HepG2 (cell line): Measurements from ENCODE around the gene ALKBH5. TPM values are rescaled to one million over a fixed set of nuclear protein-coding genes. Genes with fewer than 3 reads are reported as not detected.

Experiments
- ATAC-seq: fragments of 200-7000 bp; cut with Tn5 transposase; 3 replicates; pipeline ENCODE4 v1.9.1; 2020; ENCODE audit warnings: mild to moderate bottlenecking, moderate library complexity
- BruUV-seq: library from RNA; stranded (reverse); fragments of 400-500 nt; replicated peaks from 2 replicates; lab custom pipeline; 2021; lab: Mats Ljungman, UMichigan
- CTCF ChIA-PET: fragments of 300-600 bp; formaldehyde crosslinking; extraction: SDS; loops from one replicate; lab custom pipeline; 2021; ENCODE audit warnings: low total read pairs, inconsistent platforms, low intra/inter-chr PET ratio; lab: Yijun Ruan, JAX
- POLR2A ChIA-PET: fragments of 350-600 bp; sonication (Branson Sonifier 250); formaldehyde crosslinking; loops from one replicate; lab custom pipeline; 2020; ENCODE audit warnings: antibody characterized with exemption, inconsistent platforms; lab: Yijun Ruan, JAX
- DNase-seq: peaks from one replicate; pipeline ENCODE4 v3.0.0-alpha.2; 2015; ENCODE audit warnings: low spot score
- FAIRE-seq: peaks from 3 replicates; lab custom pipeline; 2011; peaks lifted over from hg19 to GRCh38; lab: Jason Lieb, UNC
- H2AFZ ChIP-seq: one replicate; pipeline ENCODE4 v1.6.1; 2011; ENCODE audit warnings: low read length, inconsistent platforms
- H3K27ac ChIP-seq: fragments of 300-600 bp; 3 replicates; pipeline ENCODE4 v1.8.0; 2011; ENCODE audit warnings: mixed run types, mild to moderate bottlenecking, mixed read lengths, low read length, inconsistent platforms; ENCODE audit not compliant: insufficient read depth; ENCODE audit errors: extremely low read length
- H3K27me3 ChIP-seq, 2 experiments: fragments of 200-600 bp in 1 of 2; 2 replicates in 1 of 2; 3 replicates in 1 of 2; pipeline versions ENCODE4 v1.6.0 to v1.8.0; 2011; ENCODE audit warnings: low read length in 2 of 2, mild to moderate bottlenecking in 2 of 2, moderate library complexity in 2 of 2, inconsistent platforms in 1 of 2; ENCODE audit not compliant: insufficient read depth in 2 of 2, control insufficient read depth in 1 of 2
- H3K36me3 ChIP-seq, 2 experiments: fragments of 200-600 bp in 1 of 2; replicated peaks in 1 of 2; 2 replicates in 1 of 2; 3 replicates in 1 of 2; pipeline versions ENCODE4 v1.5.1 to v1.8.0; 2011; ENCODE audit warnings: low read length in 2 of 2, inconsistent platforms in 1 of 2; ENCODE audit not compliant: insufficient read depth in 2 of 2, control insufficient read depth in 1 of 2
- H3K4me1 ChIP-seq: 2 replicates; pipeline ENCODE4 v1.5.1; 2012; ENCODE audit warnings: low read length, inconsistent platforms; ENCODE audit not compliant: insufficient read depth
- H3K4me2 ChIP-seq: 2 replicates; pipeline ENCODE4 v1.6.0; 2011; ENCODE audit warnings: low read depth, low read length, inconsistent platforms
- H3K4me3 ChIP-seq, 3 experiments: fragments of 200-600 bp in 1 of 3; sonication (generic), shearing (Covaris generic) in 1 of 3; replicated peaks in 1 of 3; 2 replicates each; pipeline ENCODE4 v1.5.1; 2011 to 2016; ENCODE audit warnings: low read length in 3 of 3, inconsistent platforms in 2 of 3, low read depth in 2 of 3, mild to moderate bottlenecking in 2 of 3, control low read depth in 1 of 3, mixed read lengths in 1 of 3; ENCODE audit not compliant: insufficient read depth in 1 of 3
- H3K79me2 ChIP-seq: one replicate; pipeline ENCODE4 v1.6.1; 2011; ENCODE audit warnings: low read length, inconsistent platforms; ENCODE audit not compliant: insufficient read depth
- H3K9ac ChIP-seq: 2 replicates; pipeline ENCODE4 v1.6.0; 2011; ENCODE audit warnings: mild to moderate bottlenecking, low read depth, low read length, inconsistent platforms; ENCODE audit not compliant: insufficient read depth
- H3K9me3 ChIP-seq: 2 replicates; pipeline ENCODE4 v1.5.1; 2012; ENCODE audit warnings: mild to moderate bottlenecking, low read length
- H4K20me1 ChIP-seq: 2 replicates; pipeline ENCODE4 v1.6.0; 2011; ENCODE audit warnings: inconsistent platforms, mild to moderate bottlenecking, low read length, moderate library complexity; ENCODE audit not compliant: insufficient read depth
- CAMTA2 ChIP-seq: sonication (generic); formaldehyde crosslinking; IDR thresholded peaks from 2 replicates; pipeline ENCODE4 v1.4.0; 2020; ENCODE audit warnings: mild to moderate bottlenecking, missing genetic modification reagents, borderline replicate concordance
- HNF4A ChIP-seq: sonication (generic); formaldehyde crosslinking; IDR thresholded peaks from 2 replicates; pipeline ENCODE4 v1.4.0; 2020; ENCODE audit warnings: missing genetic modification reagents
- IRF9 ChIP-seq: sonication (generic); formaldehyde crosslinking; IDR thresholded peaks from 2 replicates; pipeline ENCODE4 v1.8.0; 2022; ENCODE audit warnings: missing genetic modification reagents, mild to moderate bottlenecking, borderline replicate concordance
- JUND ChIP-seq: sonication (generic); formaldehyde crosslinking; IDR thresholded peaks from 2 replicates; pipeline ENCODE4 v1.8.0; 2022; ENCODE audit warnings: mild to moderate bottlenecking, missing genetic modification reagents
- KLF13 ChIP-seq: sonication (generic); formaldehyde crosslinking; IDR thresholded peaks from 2 replicates; pipeline ENCODE4 v1.4.0; 2020; ENCODE audit warnings: mild to moderate bottlenecking, missing genetic modification reagents
- MTA3 ChIP-seq: sonication (generic); formaldehyde crosslinking; IDR thresholded peaks from 2 replicates; pipeline ENCODE4 v1.4.0; 2020; ENCODE audit warnings: missing genetic modification reagents
- SSRP1 ChIP-seq: IDR thresholded peaks from 2 replicates; pipeline ENCODE4 v1.6.1; 2016; ENCODE audit warnings: control low read depth
- ZBTB10 ChIP-seq: sonication (generic); formaldehyde crosslinking; IDR thresholded peaks from 2 replicates; pipeline ENCODE4 v1.4.0; 2020; ENCODE audit warnings: missing genetic modification reagents, borderline replicate concordance
- ZC3H13 ChIP-seq: sonication (generic); formaldehyde crosslinking; IDR thresholded peaks from 2 replicates; pipeline ENCODE4 v1.8.1; 2023; ENCODE audit warnings: mild to moderate bottlenecking, missing genetic modification reagents, moderate library complexity
- ZMYM4 ChIP-seq: sonication (generic); formaldehyde crosslinking; IDR thresholded peaks from 2 replicates; pipeline ENCODE4 v1.8.1; 2023; ENCODE audit warnings: mild to moderate bottlenecking, missing genetic modification reagents
- ZNF234 ChIP-seq: sonication (generic); formaldehyde crosslinking; conservative IDR thresholded peaks from 2 replicates; pipeline ENCODE4 v1.5.1; 2020; ENCODE audit warnings: mild to moderate bottlenecking, missing genetic modification reagents
- ZNF367 ChIP-seq: sonication (generic); formaldehyde crosslinking; IDR thresholded peaks from 2 replicates; pipeline ENCODE4 v1.4.0; 2020; ENCODE audit warnings: missing genetic modification reagents, borderline replicate concordance
- ZNF589 ChIP-seq: sonication (generic); formaldehyde crosslinking; conservative IDR thresholded peaks from 2 replicates; pipeline ENCODE4 v1.8.0; 2022; ENCODE audit warnings: mild to moderate bottlenecking, moderate library complexity, missing genetic modification reagents
- ZNF749 ChIP-seq: sonication (generic); formaldehyde crosslinking; IDR thresholded peaks from 2 replicates; pipeline ENCODE4 v1.8.0; 2022; ENCODE audit warnings: mild to moderate bottlenecking, missing genetic modification reagents, moderate library complexity, borderline replicate concordance
- WGBS: methylation state at CpG from one replicate; pipeline ENCODE4 v1.1.6; 2017; ENCODE audit warnings: low lambda C conversion rate; 5-methylcytosine and 5-hydroxymethylcytosine counted together
- in situ Hi-C: cut with HindIII; loops from 2 replicates; pipeline ENCODE4 v1.10.0; 2017; ENCODE audit warnings: low pct_unique_long_range_greater_than_20kb; ENCODE audit not compliant: extremely low pct_ligation_motif_present
- intact Hi-C: fragments of 100-400 bp; cut with micrococcal nuclease; formaldehyde crosslinking; loops from one replicate; pipeline ENCODE4 v1.10.0; 2022; ENCODE audit not compliant: unreplicated experiment
- polyA plus RNA-seq, 8 experiments: library from polyadenylated mRNA; depleted of rRNA in 3 of 8; stranded (reverse) in 7 of 8; unstranded in 1 of 8; fragments of >200 nt; fragmentation: Illumina TruSeq in 4 of 8; extraction: Trizol in 4 of 8; gene quantifications; 2 replicates each; pipeline versions ENCODE4 v1.2.1 to v1.2.3, GENCODE V29; 2011 to 2016; ENCODE audit warnings: low read depth in 4 of 8, missing spikeins in 1 of 8, mixed read lengths in 1 of 8; ENCODE audit not compliant: insufficient read depth in 1 of 8
- total RNA-seq, 5 experiments: library from RNA; depleted of rRNA; stranded (reverse); fragments of >200 nt; fragmentation: Illumina TruSeq; extraction: Trizol; gene quantifications; 2 replicates each; pipeline ENCODE4 v1.2.3, GENCODE V29; 2016; ENCODE audit warnings: low read depth in 1 of 5
- TF ChIP-seq, protein P1 (sequence below): sonication (generic); formaldehyde crosslinking; IDR thresholded peaks from 2 replicates; pipeline ENCODE4 v1.5.0; 2020; ENCODE audit warnings: missing genetic modification reagents
- TF ChIP-seq, protein P2 (sequence below): sonication (generic); formaldehyde crosslinking; IDR thresholded peaks from 2 replicates; pipeline ENCODE4 v1.4.0; 2020; ENCODE audit warnings: low read depth, mild to moderate bottlenecking, missing genetic modification reagents
- TF ChIP-seq, protein P3 (sequence below): sonication (generic); formaldehyde crosslinking; IDR thresholded peaks from 2 replicates; pipeline ENCODE4 v1.4.0; 2020; ENCODE audit warnings: mild to moderate bottlenecking, missing genetic modification reagents

ALKBH5 gene
- total and polyA plus RNA-seq, 2 of the 13 experiments (the other 11 are each of a cell fraction or from before 2014, with no cell fraction given) = 68.9 to 76.9 TPM

- TSS peak; percentile 91 for BruUV-seq
- intact Hi-C loops = no loop called here
- Histone ChIP-seq H3K27ac (peak overlapping the region; percentile 60), H3K4me3 (peak overlapping the region; percentile 70 to 93 (median 86)), H3K4me2 (peak overlapping the region; percentile 100), H3K27me3 (peaks cover 0 to 3% of the 10 kb centered on the region in 2 experiments; a peak in 1 of 5 replicates), H3K36me3 (no peaks in the 10 kb centered on the region), H3K9me3 (no peaks in the 10 kb centered on the region), H4K20me1 (peaks cover 4% of the 10 kb centered on the region; the same call in 1 of the 2 replicates), H3K4me1 (peaks cover 47% of the 10 kb centered on the region), H3K79me2 (peaks cover 14% of the 10 kb centered on the region), H2AFZ (peak overlapping the region; percentile 48), H3K9ac (peak overlapping the region; percentile 59)
- no peak for FAIRE-seq
- ChIA-PET CTCF (no interaction called here), POLR2A (interaction anchor here (0.6 to 3.2 kb wide), 9 partner anchors 8 to 139 kb away, joined by 3 to 29 read pairs (median 5); partner anchors contain the start of genes ALKBH5, MIEF2, SHMT1 and SMCR8)
- no peak for DNase-seq
- WGBS = 63% methylated on average over 2 of the region's 4 CpGs
- in situ Hi-C loops = loop anchor here (5.0 kb wide), 1 partner anchor 33 kb away; the partner anchor contains the start of gene FLII
- peak; percentile 23 for ATAC-seq
- TF ChIP-seq ZMYM4 (CRISPR knock-in tag) (0 out of 2 replicates have a peak, but pooled peaks have one; percentile 15), IRF9 (CRISPR knock-in tag) (no peak), HNF4A (no peak), KLF13 (CRISPR knock-in tag) (no peak), ZNF367 (no peak), ZNF589 (CRISPR knock-in tag) (no peak), CAMTA2 (no peak), ZBTB10 (CRISPR knock-in tag) (no peak), ZNF749 (no peak), ZNF234 (CRISPR knock-in tag) (no peak), JUND (CRISPR knock-in tag) (no peak), MTA3 (CRISPR knock-in tag) (no peak), SSRP1 (no peak), ZC3H13 (CRISPR knock-in tag) (no peak)
- TF ChIP-seq, protein P1, sequence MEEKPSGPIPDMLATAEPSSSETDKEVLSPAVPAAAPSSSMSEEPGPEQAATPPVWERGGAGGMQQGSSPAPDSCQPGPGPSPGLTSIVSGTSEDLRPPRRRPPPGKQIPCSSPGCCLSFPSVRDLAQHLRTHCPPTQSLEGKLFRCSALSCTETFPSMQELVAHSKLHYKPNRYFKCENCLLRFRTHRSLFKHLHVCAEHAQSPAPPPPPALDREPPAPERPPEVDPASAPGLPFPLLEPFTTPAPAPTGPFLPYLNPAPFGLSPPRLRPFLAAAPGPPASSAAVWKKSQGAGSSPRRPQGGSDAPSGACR (CRISPR knock-in tag) = 0 out of 2 replicates have a peak, but pooled peaks have one; percentile 37
- TF ChIP-seq, protein P2, sequence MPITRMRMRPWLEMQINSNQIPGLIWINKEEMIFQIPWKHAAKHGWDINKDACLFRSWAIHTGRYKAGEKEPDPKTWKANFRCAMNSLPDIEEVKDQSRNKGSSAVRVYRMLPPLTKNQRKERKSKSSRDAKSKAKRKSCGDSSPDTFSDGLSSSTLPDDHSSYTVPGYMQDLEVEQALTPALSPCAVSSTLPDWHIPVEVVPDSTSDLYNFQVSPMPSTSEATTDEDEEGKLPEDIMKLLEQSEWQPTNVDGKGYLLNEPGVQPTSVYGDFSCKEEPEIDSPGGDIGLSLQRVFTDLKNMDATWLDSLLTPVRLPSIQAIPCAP (CRISPR knock-in tag) = no peak
- TF ChIP-seq, protein P3, sequence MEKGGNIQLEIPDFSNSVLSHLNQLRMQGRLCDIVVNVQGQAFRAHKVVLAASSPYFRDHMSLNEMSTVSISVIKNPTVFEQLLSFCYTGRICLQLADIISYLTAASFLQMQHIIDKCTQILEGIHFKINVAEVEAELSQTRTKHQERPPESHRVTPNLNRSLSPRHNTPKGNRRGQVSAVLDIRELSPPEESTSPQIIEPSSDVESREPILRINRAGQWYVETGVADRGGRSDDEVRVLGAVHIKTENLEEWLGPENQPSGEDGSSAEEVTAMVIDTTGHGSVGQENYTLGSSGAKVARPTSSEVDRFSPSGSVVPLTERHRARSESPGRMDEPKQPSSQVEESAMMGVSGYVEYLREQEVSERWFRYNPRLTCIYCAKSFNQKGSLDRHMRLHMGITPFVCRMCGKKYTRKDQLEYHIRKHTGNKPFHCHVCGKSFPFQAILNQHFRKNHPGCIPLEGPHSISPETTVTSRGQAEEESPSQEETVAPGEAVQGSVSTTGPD (CRISPR knock-in tag) = no peak
Measured at GRCh38 chr17:18224053-18224386, 40.4 kb downstream of the ALKBH5 start.
